DMS79 (cell line): Measurements from ENCODE around the gene A1BG.

Source experiments
- DNase-seq: peaks from one replicate; lab custom pipeline; 2025; lab: John Stamatoyannopoulos, UW

A1BG gene, protein sequence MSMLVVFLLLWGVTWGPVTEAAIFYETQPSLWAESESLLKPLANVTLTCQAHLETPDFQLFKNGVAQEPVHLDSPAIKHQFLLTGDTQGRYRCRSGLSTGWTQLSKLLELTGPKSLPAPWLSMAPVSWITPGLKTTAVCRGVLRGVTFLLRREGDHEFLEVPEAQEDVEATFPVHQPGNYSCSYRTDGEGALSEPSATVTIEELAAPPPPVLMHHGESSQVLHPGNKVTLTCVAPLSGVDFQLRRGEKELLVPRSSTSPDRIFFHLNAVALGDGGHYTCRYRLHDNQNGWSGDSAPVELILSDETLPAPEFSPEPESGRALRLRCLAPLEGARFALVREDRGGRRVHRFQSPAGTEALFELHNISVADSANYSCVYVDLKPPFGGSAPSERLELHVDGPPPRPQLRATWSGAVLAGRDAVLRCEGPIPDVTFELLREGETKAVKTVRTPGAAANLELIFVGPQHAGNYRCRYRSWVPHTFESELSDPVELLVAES

DNA sequence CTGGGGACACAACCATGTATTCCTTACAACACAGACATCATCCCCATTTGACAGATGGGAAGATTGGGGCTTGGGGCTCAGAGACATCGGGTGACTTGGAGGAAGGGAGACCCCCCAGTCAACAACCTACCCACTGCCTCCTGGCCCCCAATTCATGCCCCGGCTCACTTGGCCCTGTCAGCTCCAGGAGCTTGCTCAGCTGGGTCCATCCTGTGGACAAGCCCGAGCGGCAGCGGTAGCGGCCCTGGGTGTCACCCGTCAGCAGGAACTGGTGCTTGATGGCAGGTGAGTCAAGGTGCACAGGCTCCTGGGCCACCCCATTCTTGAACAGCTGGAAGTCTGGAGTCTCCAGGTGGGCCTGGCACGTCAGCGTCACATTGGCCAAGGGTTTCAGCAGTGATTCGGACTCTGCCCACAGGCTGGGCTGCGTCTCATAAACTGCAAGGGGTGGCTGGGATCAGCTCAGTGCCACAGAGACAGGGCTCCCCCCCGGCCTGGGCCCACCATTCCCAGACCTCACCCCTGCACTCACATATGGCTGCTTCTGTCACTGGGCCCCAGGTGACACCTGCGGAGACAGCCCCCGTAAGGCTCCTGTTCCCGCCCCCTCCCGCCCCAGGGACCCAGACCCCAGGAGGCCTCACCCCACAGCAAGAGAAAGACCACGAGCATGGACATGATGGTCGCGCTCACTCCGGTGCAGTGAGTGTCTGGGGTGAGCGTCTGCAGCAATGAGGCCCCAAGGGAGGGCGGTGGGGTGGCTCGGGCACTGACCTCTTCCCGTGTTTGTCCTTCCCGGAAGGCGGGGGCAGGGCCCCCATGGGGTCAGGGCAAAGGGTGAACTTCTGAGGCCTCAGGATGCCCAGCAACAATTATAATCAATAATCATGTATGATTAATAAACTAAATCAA is at the start of gene A1BG:
Gene A1BG (minus strand): TSS at position 733 of the 912 bp plus-strand sequence. CDS start 55 bp downstream, at position 678.
- DNase-seq = no peak

DNA sequence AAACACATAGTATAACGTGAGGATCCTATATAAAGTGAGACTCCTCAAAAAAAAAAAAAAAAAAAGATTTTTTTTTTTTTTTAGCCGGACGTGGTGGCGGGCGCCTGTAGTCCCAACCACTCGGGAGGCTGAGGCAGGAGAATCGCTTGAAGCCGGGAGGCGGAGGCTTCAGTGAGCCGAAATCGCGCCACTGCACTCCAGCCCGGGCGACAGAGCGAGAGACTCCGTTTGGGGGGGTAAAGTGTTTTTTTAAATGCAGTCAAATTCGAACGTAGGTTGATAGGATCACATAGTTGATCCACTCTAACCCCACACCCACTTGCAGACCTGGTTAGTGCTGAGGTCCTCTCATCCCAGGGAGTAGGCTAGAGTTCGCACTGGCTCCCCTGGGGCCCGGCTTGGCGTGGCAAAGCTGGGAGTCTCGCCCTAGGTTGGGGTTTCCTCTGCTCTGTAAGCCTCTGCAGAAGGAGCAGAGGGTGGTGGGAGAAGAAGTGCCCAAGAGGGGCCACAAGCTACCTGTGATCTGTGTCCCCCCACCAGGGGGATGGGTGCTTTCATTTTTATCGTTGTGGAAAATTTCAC is 48.6 kb upstream of the A1BG start:
- no peak for DNase-seq

DNA sequence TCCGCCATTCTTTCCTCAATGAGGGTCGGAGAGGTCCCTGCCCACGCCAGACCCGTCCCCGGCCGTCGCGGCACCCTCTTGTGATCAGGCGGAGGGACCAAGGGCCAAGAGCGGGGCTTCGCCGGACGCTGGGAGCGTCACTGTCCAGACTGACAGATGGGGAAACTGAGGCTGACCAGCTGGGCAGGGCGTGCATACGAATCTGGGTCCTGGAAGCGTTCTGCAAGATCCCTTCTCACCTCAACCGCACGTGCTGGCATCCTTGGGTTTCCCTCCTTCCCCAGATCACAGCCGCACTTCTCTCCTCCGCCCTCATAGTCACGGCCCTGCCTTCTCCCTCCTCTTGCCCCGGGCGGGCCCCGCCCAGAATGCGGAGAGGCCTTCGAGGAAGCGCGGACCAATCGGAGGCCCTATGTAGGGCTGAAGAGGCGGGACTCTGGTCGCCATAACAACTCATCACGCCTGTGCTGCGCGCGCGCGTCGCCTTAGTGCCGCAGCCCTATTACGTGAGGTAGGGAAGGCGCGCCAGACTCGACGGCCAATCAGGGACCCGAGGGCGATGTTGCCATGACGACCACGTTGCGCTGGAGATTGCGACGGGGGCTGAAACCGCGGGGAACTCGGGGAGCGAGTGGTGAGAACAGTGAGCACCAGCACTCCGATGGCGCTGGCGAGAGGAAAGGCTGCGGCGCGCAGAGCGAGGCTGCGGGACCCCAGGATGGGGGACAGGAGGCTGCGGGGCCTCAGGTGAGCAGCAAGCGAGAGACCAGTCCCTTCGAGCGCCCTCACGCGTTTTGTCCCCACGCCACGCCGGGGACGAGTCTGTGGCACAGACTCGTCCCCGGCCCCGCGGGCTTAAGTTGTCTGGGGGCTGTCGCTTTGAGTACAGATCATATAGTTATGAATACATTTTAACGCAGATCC is 47.9 kb upstream of the A1BG start:
- DNase-seq = peak; percentile 98

DNA sequence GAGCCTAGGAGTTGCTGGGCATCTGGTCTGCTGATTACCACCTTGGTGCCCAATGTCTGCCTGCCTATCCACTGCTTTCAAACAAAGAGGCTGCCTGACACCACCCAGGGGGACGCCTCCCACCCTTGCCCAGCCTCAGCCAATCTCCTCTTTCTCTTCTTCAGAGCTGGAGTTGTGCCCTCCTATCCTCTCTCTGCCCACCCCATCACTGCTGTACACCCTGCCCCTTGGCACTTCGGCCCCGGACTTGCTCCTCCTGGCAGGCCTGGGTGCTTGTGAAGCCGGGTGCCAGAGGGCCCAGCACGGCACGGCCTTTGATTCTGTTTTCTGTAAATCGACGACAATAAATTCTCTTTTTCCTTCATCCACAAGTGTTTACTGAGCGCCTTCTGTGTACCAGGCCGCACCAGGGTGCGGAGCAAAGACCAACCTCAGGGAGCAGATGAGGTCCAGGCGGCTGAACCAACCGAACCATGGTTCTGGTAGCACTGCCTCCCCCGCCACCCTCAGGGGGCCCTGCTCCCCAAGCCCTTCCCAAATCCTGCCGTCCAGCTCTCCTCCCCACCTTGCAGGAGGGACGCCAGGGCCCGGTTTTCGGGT is 47.1 kb upstream of the A1BG start:
- peak; percentile 57 for DNase-seq

DNA sequence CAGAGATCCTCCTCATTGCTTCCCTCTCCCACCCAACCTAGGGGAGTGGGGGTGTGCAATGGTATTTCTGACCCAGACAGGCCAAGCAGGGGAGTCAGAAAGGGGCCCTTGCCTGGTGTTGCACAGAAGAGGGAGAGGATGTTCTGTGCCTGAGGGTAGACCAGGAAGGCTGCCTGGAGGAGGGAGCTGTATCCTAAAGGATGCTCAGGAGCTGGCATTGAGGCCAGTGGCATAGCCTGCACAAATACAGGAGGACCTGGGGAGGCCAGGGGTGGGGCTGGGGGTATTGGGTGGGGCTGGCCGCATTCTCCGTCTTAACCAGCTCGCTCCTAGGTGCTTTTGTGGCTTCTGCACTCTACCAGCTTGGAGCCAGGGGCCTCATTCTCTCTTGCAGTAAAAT is 46.6 kb upstream of the A1BG start:
- no peak for DNase-seq

DNA sequence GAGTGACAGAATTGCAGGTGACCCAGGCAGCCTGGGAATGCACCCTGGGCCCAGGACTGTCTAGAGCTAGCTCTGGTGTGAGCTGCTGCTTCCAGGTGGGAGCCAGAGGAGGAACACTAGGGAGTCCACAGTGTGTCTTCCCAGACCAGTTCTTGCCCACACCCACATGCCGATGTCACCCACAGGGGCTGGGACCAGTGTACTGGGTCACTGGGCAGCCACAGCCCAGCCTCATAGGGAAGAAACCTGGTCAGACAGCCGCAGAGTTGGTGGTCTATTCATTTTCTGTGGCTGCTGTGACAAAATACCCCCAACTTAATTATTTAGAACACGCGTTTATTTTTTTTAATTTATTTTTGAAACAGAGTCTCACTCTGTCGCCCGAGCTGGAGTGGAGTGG is 45.3 kb upstream of the A1BG start:
- no peak for DNase-seq

DNA sequence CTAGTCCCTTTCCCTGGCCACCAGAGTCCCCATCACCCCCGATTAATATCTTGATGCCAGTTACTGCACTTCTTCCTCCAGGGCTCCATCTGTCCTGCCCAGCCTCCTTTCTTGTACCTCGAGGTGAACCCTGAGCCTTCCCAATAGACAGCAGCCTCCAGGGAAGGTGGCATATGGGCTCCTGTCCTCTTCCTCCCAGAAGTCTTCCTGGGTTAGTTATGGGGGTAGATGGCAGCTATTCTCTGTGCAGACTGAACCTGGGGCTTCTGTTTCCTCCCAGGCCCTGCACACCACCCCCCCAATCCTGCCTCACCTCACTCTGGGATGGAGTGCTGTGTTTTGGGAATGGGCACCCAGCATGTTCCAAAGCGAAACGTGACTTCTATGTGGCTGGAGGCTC is 44.8 kb upstream of the A1BG start:
- no peak for DNase-seq

DNA sequence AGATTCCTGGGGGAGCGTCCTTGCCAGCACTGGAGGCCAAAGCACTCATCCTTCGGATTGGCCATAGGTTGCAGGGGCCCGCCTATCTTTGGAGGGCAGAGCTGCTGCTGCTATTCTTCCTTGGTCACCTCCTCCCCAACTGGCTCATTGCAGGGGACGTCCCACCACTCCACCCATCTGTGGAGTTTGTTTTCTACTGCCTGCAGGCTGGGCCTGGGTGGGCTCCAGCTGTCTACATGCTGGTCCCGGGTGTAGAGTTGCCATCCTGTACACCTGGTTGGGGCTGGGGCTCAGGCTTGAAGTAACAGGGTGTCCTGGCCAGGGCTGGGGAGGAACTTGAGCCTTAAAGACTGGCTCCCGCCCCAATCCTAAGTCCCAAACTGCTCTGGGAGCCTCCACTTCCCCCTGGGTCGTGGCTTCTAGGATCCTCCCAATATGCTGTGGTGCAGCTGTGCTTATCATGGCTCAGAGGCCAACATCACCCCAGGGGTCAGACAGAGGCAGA is 44.3 kb upstream of the A1BG start:
- DNase-seq = no peak

DNA sequence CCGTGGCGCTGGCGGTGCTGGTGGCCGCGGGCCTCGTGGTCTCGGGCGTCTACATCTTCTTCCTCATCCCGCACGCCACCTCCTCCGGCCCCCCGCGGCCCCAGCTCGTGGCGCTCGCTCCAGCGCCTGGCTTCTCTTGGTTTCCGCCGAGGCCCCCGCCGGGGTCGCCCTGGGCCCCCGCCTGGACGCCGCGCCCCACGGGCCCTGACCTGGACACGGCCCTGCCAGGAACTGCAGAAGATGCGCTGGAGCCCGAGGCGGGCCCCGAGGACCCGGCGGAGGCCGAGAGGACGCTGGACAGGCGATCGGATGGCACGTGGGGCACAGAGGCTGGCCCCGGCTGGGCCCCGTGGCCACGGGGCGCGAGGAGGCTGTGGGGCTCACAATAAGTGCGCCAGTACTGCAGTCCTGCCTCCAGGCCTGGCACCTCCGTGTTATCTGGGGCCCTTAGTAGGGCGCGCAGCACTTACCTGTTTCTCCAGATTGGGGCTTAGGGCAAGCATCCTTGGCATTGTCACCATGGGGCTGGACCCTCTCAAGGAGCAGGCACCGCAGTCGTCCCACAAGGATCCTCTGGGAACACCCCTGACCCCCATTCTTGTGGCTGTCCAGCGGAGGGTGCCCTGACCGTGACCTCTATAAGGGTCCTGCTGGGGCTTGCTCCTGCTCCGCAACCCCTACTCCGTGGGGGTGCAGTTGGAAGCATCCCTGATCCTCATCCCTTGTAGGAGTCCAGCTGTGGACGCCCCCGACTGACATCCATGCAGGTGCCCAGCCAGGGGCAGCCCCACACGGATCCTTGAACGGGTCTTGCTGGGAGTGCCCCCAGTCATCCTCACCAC is 43.6 kb upstream of the A1BG start:
- no peak for DNase-seq

GRCh38 chr19:58395979-58396627 is 42.8 kb upstream of the A1BG start:
- DNase-seq = no peak

DNA sequence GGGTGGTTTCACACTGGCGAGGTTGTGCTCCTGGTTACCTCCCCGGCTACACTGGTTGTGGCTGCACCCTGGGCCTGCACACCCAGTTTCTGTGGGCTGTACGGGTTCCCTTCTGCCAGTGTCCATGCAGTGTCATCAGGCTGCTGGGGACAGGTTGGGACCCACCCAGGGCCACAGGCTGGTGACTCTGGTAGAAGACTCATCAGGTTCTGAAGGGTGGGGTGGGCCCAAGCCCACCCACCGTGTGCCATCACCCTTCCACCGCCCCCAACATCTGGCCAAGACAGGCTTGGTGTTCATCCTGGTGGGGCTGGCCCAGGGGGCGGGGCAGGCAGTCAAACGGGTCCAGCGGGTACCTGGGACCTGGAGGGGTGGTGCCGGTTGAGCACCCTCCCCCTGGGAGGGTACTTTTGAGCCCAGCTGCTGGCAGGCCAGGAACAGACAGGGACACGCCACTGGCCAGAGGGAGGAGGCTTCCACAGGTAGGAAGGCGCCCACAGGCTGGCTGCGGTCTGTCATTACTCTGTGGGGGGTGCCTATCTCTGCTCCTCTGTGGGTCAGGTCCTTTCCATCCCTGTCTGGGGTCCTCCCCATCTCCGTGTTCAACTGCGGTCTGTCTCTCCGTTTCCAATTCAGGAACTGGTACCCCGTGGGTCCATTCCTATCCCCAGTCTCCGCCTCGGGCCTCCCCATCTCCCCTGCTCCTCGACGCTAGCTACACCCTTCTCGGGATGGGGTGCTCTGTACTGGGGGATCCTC is 42.1 kb upstream of the A1BG start, which contains the start of gene RNF225:
Gene RNF225 (plus strand): TSS at position 437 of the 759 bp plus-strand sequence. CDS start 434 bp downstream, outside the sequence.
- no peak for DNase-seq

DNA sequence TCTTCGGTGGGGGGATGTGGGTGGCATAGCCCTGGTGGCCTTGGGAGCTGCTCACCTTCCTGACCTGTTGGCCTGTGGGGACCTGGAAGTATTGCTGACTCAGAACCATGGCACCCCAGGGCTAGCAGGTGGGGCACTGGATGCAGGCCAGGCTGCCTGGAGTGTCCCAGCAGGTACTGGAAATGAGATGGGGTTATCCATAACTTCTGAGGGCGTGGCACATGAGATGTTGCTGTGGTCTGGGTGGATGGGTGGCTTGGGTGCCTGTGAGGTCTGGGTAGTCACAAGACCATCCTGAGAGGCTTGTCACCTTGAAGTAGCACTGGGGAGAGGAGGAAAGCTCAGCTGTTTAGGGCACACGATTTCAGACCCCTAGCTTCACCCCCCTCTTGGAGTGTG is 41.5 kb upstream of the A1BG start:
- no peak for DNase-seq

DNA sequence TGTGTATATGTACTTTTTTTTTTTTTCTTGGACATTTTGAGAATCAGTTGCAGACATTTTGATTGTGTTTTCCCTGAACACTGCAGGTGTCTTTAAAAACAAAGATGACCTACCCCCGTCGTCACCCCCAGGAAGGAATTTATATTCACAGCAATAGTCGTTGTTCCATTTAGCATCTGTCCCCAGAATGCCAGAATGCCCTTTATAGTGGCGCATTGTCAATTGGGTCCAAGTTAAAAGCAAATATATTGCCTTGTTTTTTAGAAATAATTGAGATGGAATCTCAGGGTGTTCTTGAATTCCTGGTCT is 40.4 kb upstream of the A1BG start:
- no peak for DNase-seq

GRCh38 chr19:58392945-58393724 is 39.8 kb upstream of the A1BG start:
- no peak for DNase-seq

DNA sequence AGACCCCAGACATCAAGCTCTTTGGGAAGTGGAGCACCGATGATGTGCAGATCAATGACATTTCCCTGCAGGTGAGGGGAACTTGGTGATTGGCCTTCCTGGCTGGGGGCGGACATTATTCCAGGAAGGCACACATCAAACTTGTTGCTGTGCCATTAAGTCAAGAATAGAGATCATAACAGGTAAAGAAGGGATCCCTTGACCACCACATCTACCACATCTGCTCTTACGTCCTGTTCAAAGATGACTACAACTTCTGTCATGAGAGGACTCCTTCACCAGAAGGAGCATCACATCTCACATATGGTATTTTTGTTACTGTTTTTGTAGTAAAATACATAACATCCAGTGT is 34.9 kb upstream of the A1BG start:
- no peak for DNase-seq

DNA sequence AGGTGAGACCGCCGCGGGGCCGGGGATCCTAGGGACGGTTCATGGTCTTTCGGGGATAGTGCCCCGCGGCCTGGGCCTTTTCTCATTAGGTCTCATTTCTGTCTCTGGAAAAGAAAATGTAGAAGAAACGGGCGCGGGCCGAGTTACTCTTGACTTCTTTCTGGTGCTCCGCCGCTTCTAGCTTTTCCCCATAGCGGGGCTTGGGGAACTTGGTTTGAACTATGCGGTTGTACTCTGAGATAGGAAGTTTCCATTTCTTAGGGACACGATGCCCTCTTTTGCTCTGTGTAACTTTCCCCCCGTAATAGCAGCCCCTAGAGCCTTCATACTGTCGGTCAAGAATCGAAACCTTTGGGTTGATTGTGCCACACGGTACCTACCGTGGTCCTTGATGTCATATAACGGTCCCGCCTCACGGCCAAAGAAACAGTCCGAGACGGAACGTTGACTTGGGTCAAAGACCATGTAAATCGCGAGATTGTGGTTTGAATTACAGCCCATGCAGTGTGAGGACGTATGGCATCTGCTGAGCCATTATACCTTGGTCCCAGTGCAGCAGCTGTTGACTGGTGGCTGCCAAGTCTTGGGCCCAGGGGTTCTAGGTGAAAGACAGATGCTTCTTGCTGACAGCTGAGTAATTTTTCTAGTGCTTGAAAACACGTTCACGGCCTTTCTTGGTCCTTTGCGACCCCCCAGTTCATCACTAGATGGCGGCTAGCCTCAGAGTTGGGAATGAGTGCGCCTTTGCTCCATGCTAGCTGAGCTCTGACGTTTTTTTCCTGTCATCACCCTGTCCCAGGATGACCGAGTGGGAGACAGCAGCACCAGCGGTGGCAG is 34.3 kb upstream of the A1BG start:
- no peak for DNase-seq
